Erythroblast (primary cell): ENCODE results near the gene CASP8.

Experiments
- GATA1 ChIP-seq: IDR thresholded peaks from 2 replicates; pipeline ENCODE4 v1.6.1; 2011; ENCODE audit warnings: low read depth, mild to moderate bottlenecking, control low read depth, low read length, moderate library complexity
- POLR2A ChIP-seq: IDR thresholded peaks from 2 replicates; pipeline ENCODE4 v1.6.1; 2011; ENCODE audit warnings: mild to moderate bottlenecking, low read length

DNA sequence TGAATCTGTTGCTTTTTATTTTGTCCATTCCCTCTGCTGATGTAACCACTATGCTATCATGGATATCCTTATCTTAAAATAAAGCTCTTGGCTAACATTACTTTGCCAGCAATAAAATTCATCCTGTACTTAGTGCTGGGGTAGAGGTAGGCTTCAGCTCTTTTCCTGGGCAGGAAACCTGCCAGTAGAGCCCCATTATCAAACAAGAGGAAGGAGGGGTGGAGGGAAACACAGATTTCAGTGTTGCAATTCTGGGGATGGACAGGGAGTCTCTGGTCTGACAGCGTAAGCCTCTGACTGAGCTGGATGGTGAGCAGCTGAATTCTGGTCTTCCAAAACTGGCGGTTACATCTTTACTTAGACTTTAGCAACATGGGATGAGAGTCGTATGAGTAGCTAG, 47.5 kb downstream of the CASP8 start:
- no peak for TF ChIP-seq POLR2A
- no peak for TF ChIP-seq GATA1
